SU-DHL-6 (cell line): Measurements from ENCODE around the gene CACNA1C.

Experiments
- H2AFZ ChIP-seq: fragments of 200-600 bp; sonication (generic); 2 replicates; pipeline ENCODE4 v1.6.1; 2014; ENCODE audit warnings: low read depth, mild to moderate bottlenecking, moderate library complexity, mixed read lengths, antibody characterized with exemption, low read length; ENCODE audit not compliant: severe bottlenecking
- H3F3A ChIP-seq: fragments of 200-600 bp; shearing (Covaris generic); 2 replicates; pipeline ENCODE4 v1.6.0; 2016; ENCODE audit warnings: antibody characterized with exemption, mild to moderate bottlenecking; ENCODE audit not compliant: insufficient read depth
- H3K27ac ChIP-seq: fragments of 200-600 bp; sonication (generic); 2 replicates; pipeline ENCODE4 v1.5.1; 2016; ENCODE audit warnings: low read depth, mild to moderate bottlenecking, low read length, moderate library complexity, mixed read lengths
- H3K27me3 ChIP-seq: fragments of 200-600 bp; sonication (generic), shearing (Covaris generic); 2 replicates; pipeline ENCODE4 v1.6.0; 2014; ENCODE audit warnings: mild to moderate bottlenecking, low read length
- H3K36me3 ChIP-seq: fragments of 200-600 bp; sonication (generic); 2 replicates; pipeline ENCODE4 v1.6.1; 2014; ENCODE audit warnings: mild to moderate bottlenecking, low read length, mixed read lengths
- H3K4me2 ChIP-seq: fragments of 300-600, 200-600 bp; shearing (Covaris generic), sonication (generic); 2 replicates; pipeline ENCODE4 v1.6.0; 2014; ENCODE audit warnings: low read length, low read depth, mild to moderate bottlenecking; ENCODE audit not compliant: poor library complexity, severe bottlenecking
- H3K4me3 ChIP-seq: fragments of 200-600 bp; sonication (generic); 2 replicates; pipeline ENCODE4 v1.5.1; 2014; ENCODE audit warnings: antibody characterized with exemption, low read length, mild to moderate bottlenecking, mixed read lengths; ENCODE audit not compliant: insufficient read depth, poor library complexity, severe bottlenecking
- H3K79me2 ChIP-seq: fragments of 200-600 bp; sonication (generic); 2 replicates; pipeline ENCODE4 v1.6.1; 2014; ENCODE audit warnings: mild to moderate bottlenecking, low read length, moderate library complexity; ENCODE audit not compliant: insufficient read depth
- H3K9ac ChIP-seq: fragments of 200-600 bp; sonication (generic); 2 replicates; pipeline ENCODE4 v1.7.0; 2014; ENCODE audit warnings: mild to moderate bottlenecking, low read length
- H3K9me2 ChIP-seq: fragments of 200-600 bp; sonication (generic); replicated peaks from 2 replicates; pipeline ENCODE4 v1.6.1; 2014; ENCODE audit warnings: low read length; ENCODE audit not compliant: insufficient read depth
- H3K9me3 ChIP-seq: fragments of 200-600 bp; sonication (generic); 2 replicates; pipeline ENCODE4 v1.6.1; 2014; ENCODE audit warnings: low read length, mixed read lengths; ENCODE audit not compliant: insufficient read depth
- H4K20me1 ChIP-seq: fragments of 200-600 bp; sonication (generic); 2 replicates; pipeline ENCODE4 v1.6.1; 2014; ENCODE audit warnings: low read depth, mild to moderate bottlenecking, antibody characterized with exemption, low read length, moderate library complexity, mixed read lengths
- CTCF ChIP-seq: fragments of 200-600 bp; sonication (generic); IDR thresholded peaks from one replicate; pipeline ENCODE4 v1.5.1; 2017; ENCODE audit warnings: antibody characterized with exemption, mild to moderate bottlenecking, low read length, moderate library complexity; ENCODE audit not compliant: insufficient read depth, poor library complexity, severe bottlenecking
- EZH2phosphoT487 ChIP-seq: fragments of 200-600 bp; sonication (generic), shearing (Covaris generic); conservative IDR thresholded peaks from 2 replicates; pipeline ENCODE4 v1.6.1; 2018; ENCODE audit warnings: mild to moderate bottlenecking, antibody characterized with exemption, low read length, moderate library complexity, mixed read lengths

CACNA1C gene

DNA sequence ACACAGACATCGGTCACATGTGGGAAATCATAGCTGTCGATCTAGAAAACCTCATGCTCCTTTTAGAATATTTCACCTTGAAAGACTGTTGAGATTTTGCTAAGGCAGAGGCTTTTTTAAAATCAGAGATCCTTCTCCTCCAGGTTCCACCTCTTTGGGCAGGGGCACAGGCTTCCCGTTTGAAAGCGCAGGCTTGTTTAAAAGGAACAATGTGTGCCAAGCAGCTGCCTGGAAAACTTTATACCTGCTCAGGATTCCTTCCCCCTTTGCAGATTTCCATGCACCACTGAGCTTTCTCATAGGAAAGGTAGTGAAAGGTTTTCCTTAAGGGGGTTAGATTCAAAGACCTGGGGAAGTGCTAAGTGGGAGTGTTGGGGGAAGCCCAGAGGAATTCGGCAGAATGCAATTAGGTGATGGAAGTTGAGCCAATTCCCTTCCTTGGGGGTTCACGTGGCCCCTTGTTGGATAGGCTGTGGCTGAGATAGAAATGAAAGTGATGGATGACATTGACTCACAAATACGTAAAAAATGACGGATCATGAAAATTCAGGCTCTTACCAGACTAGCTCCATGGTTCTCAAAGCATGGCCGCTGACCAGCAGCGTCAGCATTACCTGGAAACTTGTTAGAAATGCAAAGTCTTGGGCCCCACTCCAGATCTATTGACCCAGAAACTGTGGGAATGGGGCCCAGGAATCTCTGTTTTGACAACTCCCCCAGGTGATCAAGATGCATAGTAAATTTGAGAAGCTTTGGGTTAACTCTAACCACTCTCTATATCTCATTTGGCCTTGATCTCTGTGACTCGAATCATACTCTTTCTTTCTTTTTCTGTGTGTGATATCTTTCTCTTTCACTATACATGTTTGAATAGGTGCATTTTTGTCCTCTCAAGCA lies 460.6 kb downstream of the CACNA1C start:
- no peak overlapping the region for H3K4me3 ChIP-seq
- H3K79me2 ChIP-seq, result no peaks in the 10 kb centered on the region
- no peak overlapping the region for H3K27ac ChIP-seq
- no peaks in the 10 kb centered on the region for H3K9me3 ChIP-seq
- H3K4me2 ChIP-seq, result no peak overlapping the region
- TF ChIP-seq EZH2phosphoT487 (no peak), CTCF (no peak)
- H2AFZ ChIP-seq, result no peak overlapping the region
- H3K27me3 ChIP-seq, result no peaks in the 10 kb centered on the region
- H4K20me1 ChIP-seq, result no peaks in the 10 kb centered on the region
- H3F3A ChIP-seq, result no peaks in the 10 kb centered on the region
- H3K9me2 ChIP-seq, result no peaks in the 10 kb centered on the region
- no peaks in the 10 kb centered on the region for H3K36me3 ChIP-seq
- no peak overlapping the region for H3K9ac ChIP-seq

DNA sequence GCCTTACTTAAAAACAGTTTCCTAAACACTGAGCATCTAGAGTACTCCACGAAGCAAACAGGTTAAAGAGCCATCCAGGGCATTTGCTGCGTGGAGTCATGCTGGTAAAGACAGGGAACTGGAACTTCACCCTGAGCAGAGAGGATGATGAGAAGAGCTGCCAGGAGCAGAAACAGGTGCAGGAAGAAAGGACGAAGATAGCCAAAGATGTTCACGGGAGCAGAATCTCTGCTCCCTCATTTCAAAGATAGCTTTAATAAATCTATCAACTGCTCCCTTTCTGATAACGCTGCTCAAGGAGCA lies 461.2 kb downstream of the CACNA1C start:
- no peak for TF ChIP-seq CTCF
- no peak for TF ChIP-seq EZH2phosphoT487
- Histone ChIP-seq H2AFZ (no peak overlapping the region), H3K9ac (no peak overlapping the region), H3K79me2 (no peaks in the 10 kb centered on the region), H3K27ac (no peak overlapping the region), H3K9me2 (no peaks in the 10 kb centered on the region), H3K36me3 (no peaks in the 10 kb centered on the region), H3K9me3 (no peaks in the 10 kb centered on the region), H3K4me2 (no peak overlapping the region), H4K20me1 (no peaks in the 10 kb centered on the region), H3K4me3 (no peak overlapping the region), H3K27me3 (no peaks in the 10 kb centered on the region), H3F3A (no peaks in the 10 kb centered on the region)

DNA sequence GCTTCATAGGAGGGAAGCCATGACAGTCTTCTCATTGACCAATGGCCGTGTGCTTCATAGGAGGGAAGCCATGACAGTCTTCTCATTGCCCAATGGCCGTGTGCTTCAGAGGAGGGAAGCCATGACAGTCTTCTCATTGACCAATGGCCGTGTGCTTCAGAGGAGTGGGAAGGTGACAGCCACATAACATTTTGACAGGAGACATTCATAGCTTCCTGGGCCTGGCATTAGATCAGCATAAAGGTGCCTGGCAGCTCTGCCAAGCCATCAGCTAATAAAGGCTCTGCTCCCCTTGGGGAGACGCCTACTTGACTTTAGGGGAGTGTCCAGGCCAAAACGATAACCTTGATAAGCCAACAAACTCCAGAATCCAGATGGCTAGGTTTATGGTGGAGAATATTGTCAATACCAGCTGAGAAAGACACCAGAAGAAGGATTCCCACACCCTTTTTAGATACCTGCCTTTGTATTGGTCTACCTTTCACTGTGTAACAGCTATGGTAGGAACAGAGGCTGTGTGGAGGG lies 468.0 kb downstream of the CACNA1C start:
- no peaks in the 10 kb centered on the region for H3K27me3 ChIP-seq
- H3K4me2 ChIP-seq, result no peak overlapping the region
- no peaks in the 10 kb centered on the region for H3K9me3 ChIP-seq
- no peaks in the 10 kb centered on the region for H3F3A ChIP-seq
- H4K20me1 ChIP-seq, result no peaks in the 10 kb centered on the region
- no peak overlapping the region for H3K27ac ChIP-seq
- no peak overlapping the region for H3K4me3 ChIP-seq
- TF ChIP-seq CTCF (no peak), EZH2phosphoT487 (no peak)
- H3K79me2 ChIP-seq, result no peaks in the 10 kb centered on the region
- H3K9ac ChIP-seq, result no peak overlapping the region
- H3K9me2 ChIP-seq, result no peaks in the 10 kb centered on the region
- H3K36me3 ChIP-seq, result no peaks in the 10 kb centered on the region
- H2AFZ ChIP-seq, result no peak overlapping the region
